Spleen (tissue), 11 donors: ENCODE data around the gene ARHGAP20. TPM values are rescaled to one million over a fixed set of nuclear protein-coding genes. Genes with fewer than 3 reads are reported as not detected.

Experiments
- DNase-seq: peaks from one replicate; pipeline ENCODE4 v3.0.0-alpha.2; 2020
- H3K27ac ChIP-seq, 8 donors: fragments of 200-600 bp; sonication (generic) in 7 of 8; 1 replicate in 4 of 8; 2 replicates in 4 of 8; pipeline versions ENCODE4 v1.5.0 to v1.8.0; 2016 to 2021; ENCODE audit warnings: inconsistent platforms in 4 of 8, mild to moderate bottlenecking in 4 of 8, moderate library complexity in 1 of 8
- H3K27me3 ChIP-seq, 7 donors: fragments of 200-600 bp; sonication (generic) in 6 of 7; replicated peaks in 1 of 7; 1 replicate in 4 of 7; 2 replicates in 3 of 7; pipeline versions ENCODE4 v1.5.0 to v1.8.0; 2016 to 2021; ENCODE audit warnings: inconsistent platforms in 3 of 7, mild to moderate bottlenecking in 1 of 7
- H3K36me3 ChIP-seq, 6 donors: fragments of 200-600 bp; sonication (generic) in 5 of 6; 1 replicate in 4 of 6; 2 replicates in 2 of 6; pipeline versions ENCODE4 v1.5.0 to v1.8.0; 2016 to 2021; ENCODE audit warnings: inconsistent platforms in 2 of 6
- H3K4me1 ChIP-seq, 6 donors: fragments of 200-600 bp; sonication (generic) in 5 of 6; 1 replicate in 3 of 6; 2 replicates in 3 of 6; pipeline versions ENCODE4 v1.5.0 to v1.8.0; 2016 to 2021; ENCODE audit warnings: inconsistent platforms in 3 of 6
- H3K4me3 ChIP-seq, 8 donors: fragments of 200-600 bp; sonication (generic) in 7 of 8; 1 replicate in 4 of 8; 2 replicates in 4 of 8; pipeline versions ENCODE4 v1.5.0 to v1.8.0; 2016 to 2021; ENCODE audit warnings: inconsistent platforms in 4 of 8, mild to moderate bottlenecking in 4 of 8, moderate library complexity in 2 of 8
- H3K9me3 ChIP-seq, 8 donors: fragments of 200-600 bp; sonication (generic) in 7 of 8; 1 replicate in 4 of 8; 2 replicates in 4 of 8; pipeline versions ENCODE4 v1.5.0 to v1.8.0; 2016 to 2021; ENCODE audit warnings: inconsistent platforms in 4 of 8
- POLR2A ChIP-seq, 3 donors: fragments of 450-650 bp; IDR thresholded peaks; one replicate each; pipeline ENCODE4 v1.5.1; 2017; ENCODE audit warnings: antibody characterized with exemption in 3 of 3, mild to moderate bottlenecking in 1 of 3
- POLR2AphosphoS5 ChIP-seq, 3 donors: sonication (generic); formaldehyde crosslinking; IDR thresholded peaks; one replicate each; pipeline ENCODE4 v1.5.1; 2017; ENCODE audit warnings: antibody characterized with exemption in 3 of 3
- WGBS, 5 donors: extraction: QIAGEN DNeasy Blood & Tissue Kit in 3 of 5; methylation state at CpG; one replicate each; pipeline versions ENCODE4 v1.1.5 to v1.1.7; 2013 to 2018; 5-methylcytosine and 5-hydroxymethylcytosine counted together
- intact Hi-C: fragments of 100-400 bp; cut with DNase I; formaldehyde crosslinking; loops from one replicate; pipeline ENCODE4 v1.15.0; 2023; ENCODE audit warnings: low total_unique reads
- polyA plus RNA-seq, 3 donors: library from polyadenylated mRNA; stranded (reverse); fragments of 200-250 nt; gene quantifications; one replicate each; pipeline ENCODE4 v1.2.1, GENCODE V29; 2013
- total RNA-seq, 7 donors: library from RNA; depleted of rRNA in 3 of 7; stranded (reverse); fragments of >200 nt in 3 of 7; fragmentation: NEBNext Ultra II Directional in 4 of 7; extraction: Animal tissue kit (Norgen Biotek cat#: 25700) in 4 of 7; gene quantifications; one replicate each; pipeline versions ENCODE4 v1.1.0 to v1.2.1, GENCODE V29; 2016 to 2021
- TF ChIP-seq, protein P1 (sequence below), 11 experiments: fragments of 200-600 bp in 7 of 11; fragments of 450-650 bp in 4 of 11; sonication (generic) in 4 of 11; IDR thresholded peaks in 8 of 11; conservative IDR thresholded peaks in 3 of 11; 1 replicate in 7 of 11; 2 replicates in 4 of 11; pipeline versions ENCODE4 v1.4.0 to v1.8.0; 2016 to 2021; ENCODE audit warnings: antibody characterized with exemption in 11 of 11, inconsistent platforms in 4 of 11, mild to moderate bottlenecking in 1 of 11
- donor health status: healthy with polysubstance abuse.
- donor health status: DM: no; HTN: no; CAD: no; lungs with moderate emphysema.
- donor health status: DM: no; HTN: no; CAD: no.
- donor health status: Bipolar disorder and iron deficiency.
- donor health status: healthy.
- donor health status: DM: no; HTN: no; CAD: no.
- donor health status: DM: yes; HTN: yes; CAD: no.

ARHGAP20 gene
- total and polyA plus RNA-seq, 10 donors: 0.15 to 11.0 (median 1.5) TPM

DNA sequence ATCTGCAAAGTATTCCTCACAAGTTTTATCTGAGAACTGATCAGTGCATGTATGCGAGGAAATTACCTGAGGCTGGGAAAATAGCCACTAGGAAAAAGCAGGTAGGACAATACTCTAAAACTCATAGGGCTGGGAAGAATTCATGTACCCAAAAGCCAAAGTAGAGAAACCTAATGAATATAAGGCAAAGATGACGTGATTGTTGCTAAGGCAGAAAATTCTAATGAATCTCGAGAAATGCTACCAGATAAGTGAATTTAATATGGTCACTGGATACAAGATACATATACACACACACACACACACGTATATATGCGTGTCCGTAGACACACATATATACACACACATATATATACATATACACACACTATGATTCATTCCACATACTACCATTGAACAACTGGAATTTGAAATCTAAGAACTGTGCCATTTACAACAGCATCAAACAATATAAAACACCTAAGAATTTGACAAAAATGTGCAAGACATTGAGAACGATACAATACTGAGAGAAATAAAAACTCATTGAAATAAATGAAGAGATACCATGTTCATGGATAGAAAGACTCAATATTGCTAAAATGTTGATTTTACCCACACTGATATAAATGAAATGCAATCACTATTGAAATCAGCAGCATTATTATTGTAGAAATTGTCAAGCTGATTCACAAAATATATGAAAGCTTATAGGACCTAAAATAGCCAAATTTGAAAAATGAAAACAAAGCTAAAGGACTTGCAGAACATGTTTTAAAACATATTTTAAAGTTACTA lies 46.4 kb downstream of the ARHGAP20 start:
- Histone ChIP-seq H3K27ac (no peak overlapping the region), H3K4me1 (no peaks in the 10 kb centered on the region), H3K4me3 (no peak overlapping the region), H3K27me3 (no peaks in the 10 kb centered on the region), H3K9me3 (peaks cover 0 to 13% (median 0%) of the 10 kb centered on the region in 8 donors), H3K36me3 (no peaks in the 10 kb centered on the region)
- TF ChIP-seq, protein P1, sequence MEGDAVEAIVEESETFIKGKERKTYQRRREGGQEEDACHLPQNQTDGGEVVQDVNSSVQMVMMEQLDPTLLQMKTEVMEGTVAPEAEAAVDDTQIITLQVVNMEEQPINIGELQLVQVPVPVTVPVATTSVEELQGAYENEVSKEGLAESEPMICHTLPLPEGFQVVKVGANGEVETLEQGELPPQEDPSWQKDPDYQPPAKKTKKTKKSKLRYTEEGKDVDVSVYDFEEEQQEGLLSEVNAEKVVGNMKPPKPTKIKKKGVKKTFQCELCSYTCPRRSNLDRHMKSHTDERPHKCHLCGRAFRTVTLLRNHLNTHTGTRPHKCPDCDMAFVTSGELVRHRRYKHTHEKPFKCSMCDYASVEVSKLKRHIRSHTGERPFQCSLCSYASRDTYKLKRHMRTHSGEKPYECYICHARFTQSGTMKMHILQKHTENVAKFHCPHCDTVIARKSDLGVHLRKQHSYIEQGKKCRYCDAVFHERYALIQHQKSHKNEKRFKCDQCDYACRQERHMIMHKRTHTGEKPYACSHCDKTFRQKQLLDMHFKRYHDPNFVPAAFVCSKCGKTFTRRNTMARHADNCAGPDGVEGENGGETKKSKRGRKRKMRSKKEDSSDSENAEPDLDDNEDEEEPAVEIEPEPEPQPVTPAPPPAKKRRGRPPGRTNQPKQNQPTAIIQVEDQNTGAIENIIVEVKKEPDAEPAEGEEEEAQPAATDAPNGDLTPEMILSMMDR (IDR thresholded peaks at IDR 0.05 in 8 of 11, conservative IDR thresholded peaks at IDR 0.05 in 3 of 11): no peak
- TF ChIP-seq POLR2A (IDR thresholded peaks at IDR 0.05): no peak
- DNase-seq: no peak
- 89 to 96% (median 90%) methylated on average over 7 of the region's 7 CpGs for WGBS, 5 donors
- intact Hi-C loops: no loop called here

DNA sequence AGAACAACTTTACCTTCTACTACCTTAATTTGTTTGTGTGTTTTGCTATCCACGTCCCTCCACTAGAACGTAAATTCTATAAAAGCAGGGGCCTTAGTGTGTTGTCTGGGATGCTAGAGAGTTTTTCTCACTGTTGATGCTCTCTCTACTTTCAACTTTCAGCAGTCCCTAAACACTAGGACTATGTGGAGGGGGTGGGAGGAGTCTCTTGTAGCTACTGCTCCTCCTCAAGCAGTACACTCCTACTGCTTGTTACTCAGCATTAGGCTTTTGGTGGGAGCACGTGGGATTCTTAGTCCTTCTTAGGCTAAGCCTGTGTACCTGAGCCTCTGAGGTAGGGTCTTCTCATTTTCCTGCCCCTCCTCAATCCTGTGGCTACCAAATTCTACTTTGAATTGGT lies 56.3 kb downstream of the ARHGAP20 start:
- Histone ChIP-seq H3K4me3 (no peak overlapping the region), H3K36me3 (no peaks in the 10 kb centered on the region), H3K4me1 (no peaks in the 10 kb centered on the region), H3K27ac (no peak overlapping the region), H3K9me3 (peaks cover 0 to 19% (median 10%) of the 10 kb centered on the region in 8 donors), H3K27me3 (no peaks in the 10 kb centered on the region)
- intact Hi-C loops: no loop called here
- TF ChIP-seq, protein P1 (IDR thresholded peaks at IDR 0.05 in 8 of 11, conservative IDR thresholded peaks at IDR 0.05 in 3 of 11): no peak
- no peak for TF ChIP-seq POLR2A (IDR thresholded peaks at IDR 0.05)
- no peak for TF ChIP-seq POLR2AphosphoS5 (IDR thresholded peaks at IDR 0.05)
- DNase-seq: no peak
- WGBS, 5 donors: 77 to 87% (median 84%) methylated on average over 3 of the region's 3 CpGs

DNA sequence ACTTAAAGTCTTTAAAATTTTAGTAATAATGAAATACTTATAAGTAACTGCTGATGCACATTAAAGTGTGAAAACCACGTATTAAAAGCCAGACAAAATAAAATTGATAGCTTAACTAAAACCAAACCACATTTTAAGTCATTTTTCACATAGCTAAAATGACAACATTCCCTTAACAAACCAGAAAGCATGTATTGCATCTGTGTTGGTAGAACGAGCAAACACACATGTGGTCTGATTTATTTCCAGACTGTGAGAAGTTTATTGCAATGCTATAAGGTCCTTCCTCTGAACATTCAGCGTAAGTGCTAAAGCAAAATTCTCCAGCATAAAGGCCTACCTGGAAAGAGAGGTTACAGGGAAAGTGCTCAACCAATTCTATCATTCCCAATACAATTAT lies 57.8 kb downstream of the ARHGAP20 start:
- 80 to 87% (median 82%) methylated on average over 3 of the region's 3 CpGs for WGBS, 5 donors
- Histone ChIP-seq H3K27ac (no peak overlapping the region), H3K36me3 (no peaks in the 10 kb centered on the region), H3K4me3 (no peak overlapping the region), H3K9me3 (peaks cover 0 to 27% (median 12%) of the 10 kb centered on the region in 8 donors), H3K27me3 (no peaks in the 10 kb centered on the region), H3K4me1 (no peaks in the 10 kb centered on the region)
- TF ChIP-seq POLR2AphosphoS5 (IDR thresholded peaks at IDR 0.05) (no peak), POLR2A (IDR thresholded peaks at IDR 0.05) (no peak)
- TF ChIP-seq, protein P1 (IDR thresholded peaks at IDR 0.05 in 8 of 11, conservative IDR thresholded peaks at IDR 0.05 in 3 of 11): no peak
- DNase-seq: no peak
- intact Hi-C loops: no loop called here

DNA sequence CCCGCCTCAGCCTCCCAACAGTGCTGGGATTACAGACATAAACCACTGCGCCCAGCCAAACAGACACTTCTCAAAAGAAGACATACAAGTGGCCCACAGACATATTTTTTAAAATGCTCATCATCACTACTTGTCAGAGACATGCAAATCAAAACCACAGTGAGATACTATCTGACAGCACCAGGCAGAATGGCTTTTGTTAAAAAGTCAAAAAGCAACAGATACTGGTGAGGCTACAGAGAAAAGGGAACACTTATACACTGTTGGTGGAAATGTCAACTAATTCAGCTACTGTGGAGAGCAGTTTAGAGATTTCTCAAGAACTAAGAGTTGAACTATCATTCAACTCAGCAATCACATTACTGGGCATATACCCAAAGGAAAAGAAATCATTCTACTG lies 67.0 kb downstream of the ARHGAP20 start:
- Histone ChIP-seq H3K4me3 (no peak overlapping the region), H3K27me3 (no peaks in the 10 kb centered on the region), H3K9me3 (peaks cover 0 to 6% (median 0%) of the 10 kb centered on the region in 8 donors), H3K4me1 (no peaks in the 10 kb centered on the region), H3K27ac (no peak overlapping the region), H3K36me3 (no peaks in the 10 kb centered on the region)
- intact Hi-C loops: no loop called here
- TF ChIP-seq POLR2A (IDR thresholded peaks at IDR 0.05): no peak
- TF ChIP-seq POLR2AphosphoS5 (IDR thresholded peaks at IDR 0.05): no peak
- TF ChIP-seq, protein P1 (IDR thresholded peaks at IDR 0.05 in 8 of 11, conservative IDR thresholded peaks at IDR 0.05 in 3 of 11): no peak
- WGBS, 5 donors: 79 to 91% (median 82%) methylated on average over 2 of the region's 2 CpGs
- no peak for DNase-seq
